HG03108 (cell line): Measurements from ENCODE around the gene DHX35.

Source experiments
- ATAC-seq: cut with Tn5 transposase; IDR thresholded peaks from one replicate; pipeline ENCODE4 v1.9.1; 2021; ENCODE audit warnings: moderate library complexity; ENCODE audit not compliant: unreplicated experiment

DHX35 gene

DNA sequence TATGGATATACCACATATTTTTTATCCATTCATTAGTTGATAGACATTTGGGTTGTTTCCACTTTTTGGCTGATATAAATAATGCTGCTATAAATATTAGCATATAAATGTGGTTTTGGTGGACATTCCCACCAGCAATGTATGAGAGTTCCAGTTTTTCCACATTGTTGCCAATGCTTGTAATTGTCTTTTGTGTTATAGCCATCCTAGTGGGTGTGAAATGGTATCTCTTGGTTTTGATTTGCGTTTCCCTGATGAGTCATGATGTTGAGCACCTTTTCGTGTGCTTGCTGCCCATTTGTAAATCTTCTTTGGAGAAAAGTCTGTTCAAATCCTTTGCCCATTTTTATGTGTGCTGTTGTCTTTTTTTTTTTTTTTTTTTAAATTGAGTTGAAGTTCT is 54.4 kb downstream of the DHX35 start:
- no peak for ATAC-seq

DNA sequence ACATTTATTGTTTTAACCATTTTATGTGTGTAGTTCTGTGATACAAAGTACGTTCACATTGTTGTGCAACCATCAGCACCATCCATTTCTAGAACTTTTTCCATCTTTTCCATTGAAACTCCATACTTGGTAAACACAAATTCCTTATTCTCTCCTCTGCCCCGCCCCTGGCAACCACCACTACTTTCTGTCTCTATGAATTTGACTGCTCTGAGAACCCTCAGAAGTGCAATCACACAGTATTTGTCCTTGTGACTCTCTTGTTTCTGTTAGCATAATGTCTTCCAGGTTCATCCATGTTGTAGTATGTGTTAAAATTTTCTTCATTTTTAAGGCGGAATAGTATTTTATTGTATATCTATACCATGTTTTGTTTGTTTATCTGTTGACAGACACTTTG is 56.9 kb downstream of the DHX35 start:
- ATAC-seq: no peak

DNA sequence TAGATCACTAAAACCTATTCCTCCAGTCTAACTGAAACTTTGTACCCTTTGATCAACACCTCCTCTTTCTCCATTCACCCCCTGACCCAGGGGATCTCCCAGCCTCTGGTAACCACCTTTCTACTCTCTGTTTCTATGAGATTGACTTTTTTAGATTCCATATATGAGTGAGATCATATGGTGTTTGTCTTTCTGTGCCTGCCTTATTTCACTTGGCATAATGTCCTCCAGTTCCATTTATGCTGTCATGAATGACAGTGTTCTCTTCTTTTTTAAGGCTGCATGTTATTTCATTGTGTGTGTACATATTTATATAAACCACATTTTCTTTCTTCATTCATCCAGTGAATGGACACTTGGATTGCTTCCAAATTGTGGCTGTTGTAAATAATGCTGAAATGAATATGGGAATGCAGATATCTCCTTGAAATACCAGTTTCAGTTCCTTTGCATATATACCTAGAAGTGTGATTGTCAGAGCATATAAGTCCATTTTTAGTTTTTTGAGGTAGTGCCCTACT is 57.7 kb downstream of the DHX35 start:
- ATAC-seq: peak; percentile 85

DNA sequence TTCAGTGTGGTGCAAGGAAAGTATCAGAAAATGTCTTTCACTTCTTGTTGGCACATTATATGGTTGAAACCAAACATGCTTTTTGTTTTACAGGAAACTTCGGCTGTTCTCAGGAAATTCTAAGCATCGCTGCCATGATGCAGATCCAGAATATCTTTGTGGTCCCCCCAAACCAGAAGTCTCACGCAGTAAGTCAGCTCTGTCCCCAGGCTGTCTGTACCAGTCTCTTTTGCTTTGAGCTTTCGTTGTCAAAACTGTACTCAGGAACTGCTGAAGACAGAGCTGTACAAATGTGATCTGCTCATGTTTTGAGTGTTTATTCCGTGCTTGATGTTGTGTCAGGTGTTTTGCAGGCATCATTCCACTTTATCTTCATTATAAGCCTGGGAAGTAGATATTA is 59.6 kb downstream of the DHX35 start:
- no peak for ATAC-seq

DNA sequence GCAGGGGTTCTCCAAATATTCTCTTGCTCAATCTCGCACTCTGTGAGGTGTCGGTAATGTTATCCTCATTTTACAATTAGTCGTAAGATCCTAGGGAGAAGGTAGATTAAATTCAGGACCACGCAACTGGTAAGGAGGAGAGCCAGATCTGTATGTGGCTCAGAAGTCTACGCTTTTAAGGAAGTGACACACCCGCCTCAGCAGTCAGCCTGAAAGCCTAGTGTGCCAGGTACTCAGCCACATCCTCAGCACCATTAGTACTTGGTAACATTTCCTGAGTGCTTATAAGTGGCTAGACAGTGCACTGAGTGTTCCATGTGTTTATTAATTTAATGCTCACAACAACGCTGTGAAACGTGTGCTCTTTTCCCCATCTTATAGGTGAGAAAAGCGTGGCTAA is 63.7 kb downstream of the DHX35 start:
- ATAC-seq: no peak

DNA sequence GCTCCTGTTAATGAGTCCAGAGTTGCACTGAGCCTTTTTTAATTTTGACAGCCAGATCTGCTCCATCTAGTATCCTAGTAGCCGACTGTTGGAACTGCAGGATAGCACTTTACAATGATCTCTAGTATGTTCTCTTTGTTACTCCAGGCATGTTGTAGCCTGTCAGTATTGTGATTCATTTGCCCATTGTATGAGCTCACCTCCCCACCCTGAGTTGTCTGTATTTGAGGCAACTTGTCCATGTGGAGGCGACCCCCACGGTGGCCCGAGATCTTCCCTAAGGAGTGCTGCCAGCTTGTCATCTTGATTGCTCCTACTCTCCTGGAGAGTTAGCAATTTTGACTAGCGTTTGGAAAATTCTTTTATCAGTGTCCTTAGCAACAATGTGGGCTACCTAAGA is 67.2 kb downstream of the DHX35 start:
- ATAC-seq: no peak

DNA sequence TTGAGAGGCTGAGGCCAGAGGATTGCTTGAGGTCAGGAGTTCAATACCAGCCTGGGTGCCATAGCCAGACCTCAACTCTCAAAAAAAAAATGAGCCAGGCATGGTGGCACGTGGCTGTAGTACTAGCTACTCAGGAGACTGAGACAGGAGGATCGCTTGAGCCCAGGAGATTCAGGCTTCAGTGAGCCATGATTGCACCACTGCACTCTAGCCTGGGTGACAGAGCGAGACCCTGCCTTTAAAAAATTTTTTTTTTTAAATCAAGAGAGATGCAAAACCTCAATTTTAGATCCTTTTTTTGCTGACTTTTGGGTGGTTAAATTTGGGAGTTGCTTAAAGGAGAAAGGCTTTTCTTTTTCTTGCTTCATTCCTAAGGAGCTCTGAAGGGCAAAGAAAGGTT is 70.9 kb downstream of the DHX35 start:
- ATAC-seq: no peak

DNA sequence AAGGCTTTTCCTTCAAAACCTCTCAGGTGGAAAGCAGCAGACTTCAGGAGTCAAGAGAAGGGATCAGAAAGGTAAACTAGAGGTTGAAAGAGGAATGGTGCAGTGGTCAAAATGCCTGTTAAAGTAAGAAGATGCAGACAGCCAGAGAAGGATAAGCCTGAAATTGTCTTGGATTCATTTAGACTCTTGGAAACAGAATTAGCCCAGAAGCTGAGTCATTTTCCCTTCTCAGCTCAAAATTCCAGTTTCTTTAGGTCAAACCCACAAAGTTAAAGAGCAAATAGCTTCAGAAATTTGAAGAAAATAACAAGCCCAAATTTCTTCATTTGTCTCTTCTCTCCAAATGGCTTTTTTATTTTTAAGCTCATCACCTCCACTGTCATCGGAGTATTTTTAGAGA is 73.9 kb downstream of the DHX35 start:
- no peak for ATAC-seq

DNA sequence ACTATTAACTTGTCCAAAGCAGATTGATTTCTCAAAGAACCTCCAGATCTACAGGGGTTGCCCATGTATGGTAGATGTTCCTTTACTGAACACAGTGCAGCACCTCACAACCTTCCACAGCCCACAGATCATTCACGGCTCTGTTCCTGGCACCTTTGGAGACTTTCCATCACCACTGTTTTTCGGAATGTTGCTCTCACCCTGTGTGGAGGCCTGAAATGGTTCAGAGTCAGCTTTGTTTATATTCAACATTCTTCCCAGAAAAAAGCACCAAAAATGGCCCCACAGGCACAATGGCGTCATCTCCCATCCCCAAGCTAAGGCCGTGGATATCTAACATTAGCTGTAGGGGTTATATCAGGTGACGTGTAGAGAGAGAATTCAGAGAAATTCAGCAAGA is 74.7 kb downstream of the DHX35 start:
- ATAC-seq: no peak

DNA sequence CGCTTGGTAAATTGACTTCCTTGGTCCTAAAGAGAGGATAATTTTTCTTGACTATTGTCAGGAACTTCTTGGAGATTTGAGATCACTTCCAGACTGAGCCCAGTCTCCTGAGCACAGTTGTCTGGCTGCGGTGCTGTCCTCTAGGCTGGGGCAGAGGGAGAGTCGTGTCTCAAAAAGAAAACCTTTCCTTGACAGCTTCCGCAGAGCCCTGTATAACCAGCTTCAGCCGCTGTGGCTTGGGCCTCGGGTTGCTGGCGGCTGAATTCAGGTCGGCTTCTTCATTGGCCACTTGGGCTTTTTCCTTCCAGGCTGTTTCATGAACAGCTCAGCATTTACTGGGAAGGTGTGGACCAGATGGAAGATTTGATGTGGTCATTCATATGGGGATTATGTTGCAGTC is 75.9 kb downstream of the DHX35 start:
- ATAC-seq: no peak

DNA sequence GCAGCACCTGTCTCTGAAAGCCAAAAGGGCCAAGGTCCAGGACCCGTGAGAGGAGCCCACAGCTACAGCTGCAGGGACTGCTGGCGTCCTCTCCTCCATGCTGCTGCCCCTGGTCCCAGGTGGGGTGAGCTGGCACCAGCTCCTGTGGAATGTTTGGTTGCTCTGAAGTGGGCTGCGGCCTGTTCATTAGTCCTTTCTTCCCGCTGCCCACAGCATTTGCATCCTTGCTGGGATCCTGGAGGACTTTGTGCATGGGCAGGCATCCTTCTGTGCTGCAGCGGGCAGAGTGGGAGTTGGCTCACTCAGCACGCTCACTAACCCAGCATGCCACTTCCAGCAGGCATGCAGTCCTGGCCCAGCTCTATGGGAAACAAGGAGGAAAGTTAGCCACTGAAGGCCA is 76.4 kb downstream of the DHX35 start:
- ATAC-seq: no peak

DNA sequence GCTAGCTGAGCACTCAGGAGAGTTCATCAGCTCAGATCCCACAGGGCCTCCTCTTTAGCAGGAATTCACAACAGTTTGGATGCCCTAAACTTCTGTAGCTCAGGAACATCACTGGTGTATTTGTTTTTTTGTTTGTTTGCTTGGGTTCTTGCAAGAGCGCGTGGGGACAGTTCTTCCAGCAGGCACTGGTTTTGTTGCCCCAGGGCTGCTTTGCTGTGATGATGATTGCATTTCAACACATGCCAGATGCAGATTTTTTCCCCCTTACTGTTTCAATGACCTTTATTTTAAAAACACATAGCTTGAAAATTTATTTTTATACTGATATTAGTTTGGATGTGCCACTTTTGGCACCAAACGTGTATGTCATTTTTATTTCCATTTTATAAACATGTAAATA is 77.1 kb downstream of the DHX35 start:
- ATAC-seq: no peak

DNA sequence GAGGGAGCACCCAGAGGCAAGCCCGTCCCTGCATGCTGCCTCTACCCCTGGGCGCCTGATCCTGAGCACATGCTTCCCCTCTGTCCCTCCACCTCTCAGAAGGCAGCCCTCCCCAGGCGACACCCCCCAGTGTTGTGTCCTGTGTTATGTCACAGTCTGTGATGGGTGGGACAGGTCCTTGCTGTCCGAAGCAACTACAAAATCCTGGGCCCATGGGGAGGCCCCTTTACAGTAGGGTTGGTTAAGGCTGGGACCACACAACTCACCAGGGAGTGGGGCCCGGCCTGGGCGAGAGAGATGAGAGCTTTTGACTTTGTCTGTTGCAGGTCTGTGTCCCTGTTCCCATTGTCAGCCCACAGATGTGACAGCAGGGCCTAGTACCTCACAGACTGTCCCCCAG is 78.0 kb downstream of the DHX35 start:
- no peak for ATAC-seq

DNA sequence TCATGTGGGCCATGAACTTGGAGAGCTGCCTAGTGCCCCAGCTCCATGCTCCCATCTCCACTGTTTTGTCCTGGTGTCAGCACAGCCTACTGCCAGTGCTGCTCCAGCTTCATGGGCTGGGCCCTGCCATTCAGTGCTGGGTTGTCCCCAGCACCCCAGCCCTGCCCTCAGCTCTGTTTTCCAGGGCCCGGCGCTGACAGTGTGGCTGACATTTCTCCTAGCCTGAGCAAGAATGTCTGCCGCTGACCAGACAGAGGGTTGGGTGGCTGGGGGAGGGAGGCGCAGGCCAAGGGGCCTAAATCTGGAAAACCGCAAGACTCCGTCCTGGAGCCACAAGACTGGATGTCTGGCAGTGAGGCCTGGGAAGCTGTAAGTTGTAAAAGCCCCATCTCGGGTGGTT is 78.9 kb downstream of the DHX35 start:
- no peak for ATAC-seq

DNA sequence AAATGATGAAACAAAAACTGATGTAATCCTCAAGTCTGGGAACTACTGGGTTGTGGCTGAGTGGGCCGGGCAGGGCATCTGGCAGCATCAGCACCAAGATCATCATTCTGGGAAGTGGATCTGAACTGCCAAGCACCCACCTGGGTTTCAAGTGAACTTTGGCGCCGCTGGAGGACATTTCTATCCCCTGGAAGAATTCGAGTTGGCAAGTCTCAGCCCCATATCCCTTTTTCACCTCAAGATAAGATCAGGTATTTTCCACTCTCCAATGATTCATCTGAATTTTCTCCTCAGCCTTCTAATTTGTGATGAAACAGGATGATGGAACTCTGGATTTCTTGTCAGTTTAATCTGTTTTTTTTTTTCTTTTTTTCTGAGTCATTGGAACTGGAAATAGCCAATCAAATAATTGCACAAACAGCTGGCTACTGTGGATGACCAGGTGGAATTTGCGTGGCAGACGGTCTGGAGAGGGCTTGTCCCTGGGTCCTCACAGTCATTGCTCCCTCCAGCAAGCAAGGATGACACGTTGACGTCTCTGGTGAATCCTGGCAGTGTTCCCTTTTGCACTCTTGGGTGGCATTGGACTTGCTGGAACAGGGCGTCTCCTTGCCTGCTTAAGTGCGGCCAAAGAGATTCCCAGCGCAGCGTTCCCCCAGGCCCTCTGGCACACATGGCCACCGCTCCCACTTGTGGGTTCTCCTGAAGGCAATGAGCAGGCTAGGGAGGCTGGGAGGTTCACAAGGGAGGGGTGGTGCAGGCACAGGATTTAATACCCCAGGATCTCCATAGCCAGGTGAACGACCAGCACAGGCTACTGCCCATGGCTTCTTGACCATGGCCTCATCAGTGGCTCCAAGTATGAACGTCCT is 80.4 kb downstream of the DHX35 start:
- no peak for ATAC-seq

DNA sequence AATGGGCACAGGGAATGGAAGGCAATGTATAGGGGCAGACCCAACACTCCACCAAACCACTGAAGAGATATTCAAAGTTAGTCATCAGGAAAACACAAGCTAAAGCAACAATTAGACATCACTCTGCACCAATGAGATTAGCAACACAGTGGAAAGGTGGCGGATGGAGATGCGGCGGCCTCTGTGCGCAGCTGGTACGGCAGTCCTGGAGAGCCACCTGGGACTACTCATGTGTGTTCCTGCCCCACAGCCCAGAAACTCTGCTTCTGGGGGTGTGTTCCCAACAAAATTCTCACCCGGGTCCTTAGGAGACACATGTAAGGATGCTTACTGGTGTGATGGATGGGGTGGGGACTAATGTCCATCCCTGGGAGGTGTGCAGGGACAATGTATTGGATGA is 82.4 kb downstream of the DHX35 start:
- ATAC-seq: no peak

DNA sequence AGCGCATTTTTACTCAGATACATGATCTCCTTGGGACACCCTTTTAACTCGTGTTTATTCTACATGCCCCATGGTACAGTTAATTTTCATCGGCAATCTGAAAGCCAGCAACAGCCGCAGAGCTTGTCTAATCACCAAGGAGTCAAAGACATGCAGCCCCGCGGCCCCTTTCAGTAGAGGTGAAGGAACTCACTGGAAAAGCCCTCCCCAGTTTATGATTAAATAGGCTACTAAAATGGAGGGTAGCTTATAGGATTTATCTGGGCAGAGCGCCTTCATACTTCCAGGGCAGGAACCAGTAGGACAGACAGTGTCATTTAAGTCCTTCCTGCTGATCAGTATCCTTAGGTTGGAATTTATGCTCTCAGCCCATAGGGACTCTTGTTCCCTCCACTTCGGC is 83.5 kb downstream of the DHX35 start:
- no peak for ATAC-seq

DNA sequence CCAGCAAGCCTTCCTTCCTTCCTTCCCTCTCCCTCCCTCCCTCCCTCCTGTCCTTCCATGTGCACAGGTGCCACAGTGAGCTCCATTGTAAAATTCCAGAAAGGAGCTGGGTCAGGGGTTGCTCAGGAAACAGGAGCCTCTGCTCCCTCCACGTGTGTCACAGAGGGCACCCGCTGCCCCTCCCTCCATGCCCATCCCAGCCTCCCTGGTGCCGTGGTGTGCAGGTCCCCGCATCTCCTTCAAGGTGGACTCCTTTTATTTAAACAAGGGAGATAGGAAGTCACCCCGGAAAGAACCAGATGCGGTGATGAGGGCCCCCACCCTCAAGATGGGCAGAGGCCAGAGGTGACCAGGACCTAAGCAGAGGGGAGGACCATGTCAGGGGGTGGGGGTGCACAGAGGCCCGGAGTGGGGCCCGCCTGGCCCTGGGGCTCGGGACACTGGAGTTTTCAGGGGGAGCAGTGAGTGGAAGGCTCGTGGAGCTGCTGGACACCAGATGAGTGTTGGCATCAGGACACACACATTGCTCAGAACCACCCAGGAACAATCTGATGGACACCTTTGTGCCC is 85.4 kb downstream of the DHX35 start:
- no peak for ATAC-seq

DNA sequence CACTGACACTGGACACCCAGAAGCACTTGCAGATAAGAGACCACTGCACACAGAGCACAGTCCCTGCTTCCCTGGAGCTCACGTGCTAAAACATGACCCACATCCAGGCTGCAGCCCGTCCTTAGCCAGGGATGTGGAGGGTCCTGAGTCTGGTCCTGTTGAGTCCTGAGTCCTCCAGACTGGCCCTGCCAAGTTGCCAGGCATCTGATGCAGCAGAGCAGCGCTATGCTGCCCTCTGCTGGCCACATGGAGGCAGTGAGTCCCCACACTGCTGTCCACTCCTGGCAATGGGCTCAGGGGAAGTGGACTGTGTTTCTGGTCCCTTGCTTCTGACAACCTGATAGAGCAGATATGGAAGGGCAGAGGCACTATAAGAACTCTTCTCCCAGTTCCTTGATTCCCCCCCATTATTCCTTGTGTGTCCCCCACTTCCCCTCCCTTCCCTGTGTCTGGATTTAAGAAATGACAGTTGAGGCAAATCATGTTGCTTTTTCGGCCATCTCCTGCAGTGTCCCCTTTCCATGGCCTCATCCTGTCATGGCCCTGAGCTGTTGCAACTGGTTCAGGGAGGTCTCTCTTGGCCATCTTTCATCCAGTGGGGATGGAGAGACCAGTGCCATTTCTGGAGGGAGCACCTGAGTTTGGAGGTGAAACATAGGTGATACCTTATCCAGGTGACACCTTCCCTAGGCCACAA is 86.0 kb downstream of the DHX35 start:
- ATAC-seq: peak; percentile 47

DNA sequence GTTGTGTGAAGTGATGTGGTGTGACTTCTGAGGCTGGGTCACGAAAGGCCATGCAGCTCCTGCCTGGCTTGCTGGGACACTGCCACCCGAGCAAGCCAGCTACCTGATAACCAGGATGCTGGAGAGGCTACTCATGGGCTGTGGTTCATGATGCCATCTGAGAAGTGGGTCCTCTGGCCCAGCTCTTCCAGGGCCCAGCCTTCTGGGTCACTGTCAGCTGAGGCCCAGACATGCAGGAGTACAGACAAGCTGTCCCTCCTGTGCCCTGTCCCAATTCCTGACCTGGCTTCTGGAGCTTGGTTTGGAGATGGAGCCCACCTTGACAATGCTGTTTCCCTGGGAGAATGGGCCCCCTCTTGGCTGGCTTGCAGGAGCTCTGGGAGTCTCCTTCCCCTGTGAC is 87.0 kb downstream of the DHX35 start:
- ATAC-seq: no peak

DNA sequence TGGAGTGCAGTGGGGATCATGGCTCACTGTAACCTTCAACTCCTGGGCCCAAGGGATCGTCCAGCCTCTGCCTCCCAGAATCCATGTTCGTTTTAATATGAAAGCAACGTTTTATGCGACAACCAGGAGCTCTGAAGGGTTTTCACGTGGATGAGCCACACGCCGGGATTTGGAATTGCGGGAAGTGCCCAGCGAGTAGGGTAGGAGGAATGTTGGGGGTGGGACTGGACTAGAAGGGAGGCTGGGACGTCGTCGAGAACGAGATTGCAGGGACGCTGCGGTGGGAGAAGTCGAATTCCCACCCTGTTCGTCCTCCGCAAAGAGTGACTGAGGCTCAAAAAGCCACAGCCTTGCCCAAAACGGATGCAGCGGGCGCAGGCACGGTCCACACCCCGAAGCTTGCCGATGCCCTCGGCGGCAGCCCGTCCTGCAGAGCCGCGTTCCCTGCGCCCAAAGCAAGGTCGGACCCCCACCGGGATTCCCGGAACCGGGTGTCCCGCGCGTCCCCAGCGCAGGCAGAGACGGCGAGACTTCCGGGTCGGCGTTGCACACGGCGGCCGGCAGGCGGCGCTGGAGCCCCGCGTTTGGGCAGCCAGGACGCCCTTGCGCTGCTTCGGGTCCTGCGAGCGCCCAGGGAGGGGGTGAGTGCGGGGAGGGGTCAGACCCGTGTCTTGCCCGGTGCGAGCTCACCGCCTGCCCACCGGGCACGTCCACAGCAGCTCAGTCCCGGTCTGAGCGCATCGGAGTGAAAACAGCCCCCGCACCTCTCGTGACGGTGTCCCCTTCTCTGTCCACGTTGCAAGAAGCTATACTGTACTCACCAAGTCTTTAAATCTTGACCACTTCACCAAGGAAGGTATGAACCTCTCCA is 87.8 kb downstream of the DHX35 start:
- peak; percentile 85 for ATAC-seq
